Keratinocyte (primary cell): ENCODE results near the gene ALDH7A1.

ENCODE experiments used
- EZH2 ChIP-seq: IDR thresholded peaks from one replicate; pipeline ENCODE4 v1.6.1; 2012; ENCODE audit warnings: inconsistent platforms, mild to moderate bottlenecking, low read length, moderate library complexity
- TF ChIP-seq, protein P1 (sequence below), 3 experiments: IDR thresholded peaks in 1 of 3; conservative IDR thresholded peaks in 1 of 3; optimal IDR thresholded peaks in 1 of 3; 2 replicates in 2 of 3; 3 replicates in 1 of 3; pipeline versions ENCODE3 to v1.5.1; 2011; ENCODE audit warnings: low read length in 3 of 3, mild to moderate bottlenecking in 3 of 3, moderate library complexity in 2 of 3, control low read depth in 1 of 3, inconsistent platforms in 1 of 3; ENCODE audit not compliant: insufficient read depth in 2 of 3; ENCODE audit errors: extremely low read depth in 1 of 3

GRCh38 chr5:126503602-126504104, 91.4 kb downstream of the ALDH7A1 start:
- TF ChIP-seq, protein P1, sequence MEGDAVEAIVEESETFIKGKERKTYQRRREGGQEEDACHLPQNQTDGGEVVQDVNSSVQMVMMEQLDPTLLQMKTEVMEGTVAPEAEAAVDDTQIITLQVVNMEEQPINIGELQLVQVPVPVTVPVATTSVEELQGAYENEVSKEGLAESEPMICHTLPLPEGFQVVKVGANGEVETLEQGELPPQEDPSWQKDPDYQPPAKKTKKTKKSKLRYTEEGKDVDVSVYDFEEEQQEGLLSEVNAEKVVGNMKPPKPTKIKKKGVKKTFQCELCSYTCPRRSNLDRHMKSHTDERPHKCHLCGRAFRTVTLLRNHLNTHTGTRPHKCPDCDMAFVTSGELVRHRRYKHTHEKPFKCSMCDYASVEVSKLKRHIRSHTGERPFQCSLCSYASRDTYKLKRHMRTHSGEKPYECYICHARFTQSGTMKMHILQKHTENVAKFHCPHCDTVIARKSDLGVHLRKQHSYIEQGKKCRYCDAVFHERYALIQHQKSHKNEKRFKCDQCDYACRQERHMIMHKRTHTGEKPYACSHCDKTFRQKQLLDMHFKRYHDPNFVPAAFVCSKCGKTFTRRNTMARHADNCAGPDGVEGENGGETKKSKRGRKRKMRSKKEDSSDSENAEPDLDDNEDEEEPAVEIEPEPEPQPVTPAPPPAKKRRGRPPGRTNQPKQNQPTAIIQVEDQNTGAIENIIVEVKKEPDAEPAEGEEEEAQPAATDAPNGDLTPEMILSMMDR (optimal IDR thresholded peaks at IDR 0.05 in 1 of 3, IDR thresholded peaks at IDR 0.05 in 1 of 3, conservative IDR thresholded peaks at IDR 0.05 in 1 of 3; ENCODE audit: extremely low read depth in 1 of 3, insufficient read depth in 2 of 3, low read length in 3 of 3), result no peak
- no peak for TF ChIP-seq EZH2
